H1 (cell line): ENCODE data around the gene POLR3A. TPM values are rescaled to one million over a fixed set of nuclear protein-coding genes. Genes with fewer than 3 reads are reported as not detected.

Experiments
- CTCF ChIA-PET: fragments of 300-600 bp; sonication (Branson Sonifier 250); formaldehyde crosslinking; loops from one replicate; lab custom pipeline; 2021; ENCODE audit not compliant: partially characterized antibody; lab: Charles Lee
- POLR2A ChIA-PET: fragments of 300-600 bp; sonication (Branson Sonifier 250); formaldehyde crosslinking; loops from one replicate; lab custom pipeline; 2021; ENCODE audit warnings: inconsistent platforms; ENCODE audit not compliant: partially characterized antibody; lab: Charles Lee
- DNase-seq, 2 experiments: peaks; one replicate each; pipeline versions ENCODE4 v3.0.0 to v3.0.0-alpha.2; 2010 to 2022; ENCODE audit warnings: low spot score in 2 of 2, low read depth in 1 of 2, mixed read lengths in 1 of 2
- FAIRE-seq: peaks from 2 replicates; lab custom pipeline; 2011; peaks lifted over from hg19 to GRCh38; lab: Jason Lieb, UNC
- H2AFZ ChIP-seq: 2 replicates; pipeline ENCODE4 v1.8.1; 2012; ENCODE audit warnings: low read length, inconsistent platforms
- H2AK5ac ChIP-seq: 2 replicates; pipeline ENCODE4 v1.6.1; 2013; ENCODE audit warnings: low read depth, low read length
- H2BK120ac ChIP-seq: replicated peaks from 2 replicates; pipeline ENCODE3; 2013; ENCODE audit warnings: low read depth, low read length, inconsistent platforms
- H2BK12ac ChIP-seq: 2 replicates; pipeline ENCODE4 v1.6.1; 2013; ENCODE audit warnings: low read depth, low read length
- H2BK15ac ChIP-seq: 2 replicates; pipeline ENCODE4 v1.6.1; 2013; ENCODE audit warnings: low read length
- H2BK20ac ChIP-seq: 2 replicates; pipeline ENCODE4 v1.6.1; 2013; ENCODE audit warnings: low read length
- H2BK5ac ChIP-seq: 2 replicates; pipeline ENCODE4 v1.6.1; 2013; ENCODE audit warnings: low read depth, low read length
- H3K14ac ChIP-seq: 2 replicates; pipeline ENCODE4 v1.6.1; 2013; ENCODE audit warnings: inconsistent platforms; ENCODE audit not compliant: insufficient read length
- H3K18ac ChIP-seq: 2 replicates; pipeline ENCODE4 v1.6.1; 2013; ENCODE audit warnings: low read length; ENCODE audit errors: extremely low read depth
- H3K23ac ChIP-seq: 2 replicates; pipeline ENCODE4 v1.6.1; 2013; ENCODE audit warnings: inconsistent platforms; ENCODE audit not compliant: insufficient read length
- H3K23me2 ChIP-seq: 2 replicates; pipeline ENCODE4 v1.6.1; 2013; ENCODE audit warnings: low read depth, low read length
- H3K27ac ChIP-seq: 2 replicates; pipeline ENCODE4 v1.6.1; 2011; ENCODE audit warnings: low read depth, low read length, inconsistent platforms
- H3K27me3 ChIP-seq, 4 experiments: replicated peaks in 1 of 4; 1 replicate in 1 of 4; 2 replicates in 3 of 4; pipeline versions ENCODE4 v1.6.1 to v1.8.1; 2011 to 2013; ENCODE audit warnings: low read length in 3 of 4, mild to moderate bottlenecking in 3 of 4, inconsistent platforms in 2 of 4, mixed read lengths in 2 of 4, moderate library complexity in 1 of 4; ENCODE audit not compliant: control insufficient read depth in 3 of 4, insufficient read depth in 3 of 4; ENCODE audit errors: extremely low read depth in 1 of 4
- H3K36me3 ChIP-seq, 4 experiments: 2 replicates each; pipeline versions ENCODE4 v1.6.1 to v1.8.1; 2011 to 2013; ENCODE audit warnings: mild to moderate bottlenecking in 4 of 4, low read length in 3 of 4, moderate library complexity in 2 of 4, control low read depth in 1 of 4, inconsistent platforms in 1 of 4; ENCODE audit not compliant: insufficient read depth in 4 of 4, control insufficient read depth in 2 of 4
- H3K4ac ChIP-seq: replicated peaks from 2 replicates; pipeline ENCODE3; 2013; ENCODE audit warnings: low read length, low read depth, mixed read lengths, inconsistent platforms; ENCODE audit not compliant: insufficient read length
- H3K4me1 ChIP-seq, 4 experiments: replicated peaks in 1 of 4; 1 replicate in 1 of 4; 2 replicates in 3 of 4; pipeline versions ENCODE4 v1.6.1 to v1.8.1; 2011 to 2013; ENCODE audit warnings: low read length in 3 of 4, inconsistent platforms in 2 of 4, mixed read lengths in 1 of 4; ENCODE audit not compliant: insufficient read depth in 4 of 4, control insufficient read depth in 3 of 4
- H3K4me2 ChIP-seq, 2 experiments: 2 replicates each; pipeline versions ENCODE4 v1.6.1 to v1.8.1; 2011 to 2013; ENCODE audit warnings: low read depth in 2 of 2, low read length in 2 of 2, control low read depth in 1 of 2, inconsistent platforms in 1 of 2, mild to moderate bottlenecking in 1 of 2; ENCODE audit not compliant: insufficient read depth in 1 of 2
- H3K4me3 ChIP-seq, 4 experiments: fragments of 200-600, 300-600 bp in 1 of 4; sonication (generic), shearing (Covaris generic), sonication (Bioruptor Twin) in 1 of 4; 2 replicates each; pipeline versions ENCODE4 v1.5.1 to v1.8.1; 2011 to 2016; ENCODE audit warnings: low read length in 4 of 4, low read depth in 3 of 4, control low read depth in 2 of 4, inconsistent platforms in 2 of 4, mild to moderate bottlenecking in 2 of 4, mixed read lengths in 1 of 4, moderate library complexity in 1 of 4; ENCODE audit not compliant: insufficient read depth in 2 of 4; ENCODE audit errors: extremely low read depth in 1 of 4
- H3K56ac ChIP-seq: replicated peaks from 2 replicates; pipeline ENCODE3; 2013; ENCODE audit warnings: low read depth, mild to moderate bottlenecking, mixed read lengths, low read length, inconsistent platforms; ENCODE audit not compliant: insufficient read length
- H3K79me1 ChIP-seq: 2 replicates; pipeline ENCODE4 v1.6.1; 2013; ENCODE audit warnings: low read depth, low read length, control low read depth
- H3K79me2 ChIP-seq, 2 experiments: 2 replicates each; pipeline versions ENCODE4 v1.6.1 to v1.8.1; 2012 to 2013; ENCODE audit warnings: low read length in 2 of 2, mild to moderate bottlenecking in 2 of 2, inconsistent platforms in 1 of 2; ENCODE audit not compliant: insufficient read depth in 2 of 2, control insufficient read depth in 1 of 2
- H3K9ac ChIP-seq, 4 experiments: replicated peaks in 1 of 4; 1 replicate in 1 of 4; 2 replicates in 3 of 4; pipeline versions ENCODE4 v1.6.1 to v1.8.1; 2011 to 2013; ENCODE audit warnings: low read depth in 3 of 4, low read length in 3 of 4, control low read depth in 2 of 4, mild to moderate bottlenecking in 2 of 4, moderate library complexity in 2 of 4, inconsistent platforms in 1 of 4; ENCODE audit errors: extremely low read depth in 1 of 4
- H3K9me3 ChIP-seq, 2 experiments: 2 replicates each; pipeline versions ENCODE4 v1.6.1 to v1.8.1; 2012 to 2013; ENCODE audit warnings: mild to moderate bottlenecking in 2 of 2, moderate library complexity in 2 of 2, control low read depth in 1 of 2, inconsistent platforms in 1 of 2, low read depth in 1 of 2, low read length in 1 of 2, mixed read lengths in 1 of 2; ENCODE audit not compliant: insufficient read depth in 2 of 2
- H4K20me1 ChIP-seq, 2 experiments: replicated peaks in 1 of 2; 2 replicates each; pipeline versions ENCODE3 to v1.8.1; 2011 to 2013; ENCODE audit warnings: inconsistent platforms in 2 of 2, low read length in 2 of 2, mild to moderate bottlenecking in 1 of 2; ENCODE audit not compliant: insufficient read depth in 2 of 2, control insufficient read depth in 1 of 2
- H4K5ac ChIP-seq: 2 replicates; pipeline ENCODE4 v1.6.1; 2013; ENCODE audit warnings: low read length, low read depth, mixed read lengths, inconsistent platforms; ENCODE audit not compliant: insufficient read length
- H4K8ac ChIP-seq: 2 replicates; pipeline ENCODE4 v1.8.0; 2013; ENCODE audit warnings: mild to moderate bottlenecking, moderate library complexity, low read length, inconsistent platforms; ENCODE audit not compliant: insufficient read depth; ENCODE audit errors: extremely low read depth
- H4K91ac ChIP-seq: replicated peaks from 2 replicates; pipeline ENCODE3; 2013; ENCODE audit warnings: low read length, mixed read lengths, inconsistent platforms; ENCODE audit not compliant: insufficient read length
- CBX5 ChIP-seq: fragments of 300-800, 300-1000 bp; sonication (generic); IDR thresholded peaks from 2 replicates; pipeline ENCODE4 v1.7.1; 2016; ENCODE audit warnings: antibody characterized with exemption, low read length, low read depth
- CHD2 ChIP-seq: IDR thresholded peaks from 2 replicates; pipeline ENCODE4 v1.6.1; 2012; ENCODE audit warnings: low read length, improper control_type of control experiment
- GABPA ChIP-seq: IDR thresholded peaks from 2 replicates; pipeline ENCODE4 v1.6.1; 2011; ENCODE audit warnings: mild to moderate bottlenecking, low read length, moderate library complexity, borderline replicate concordance; ENCODE audit not compliant: insufficient read depth
- POLR2AphosphoS5 ChIP-seq: IDR thresholded peaks from 2 replicates; pipeline ENCODE4 v1.6.1; 2011; ENCODE audit warnings: low read depth, low read length
- TAF1 ChIP-seq: IDR thresholded peaks from 2 replicates; pipeline ENCODE4 v1.6.1; 2011; ENCODE audit warnings: mild to moderate bottlenecking, low read depth, low read length
- YY1 ChIP-seq: IDR thresholded peaks from 2 replicates; pipeline ENCODE4 v1.6.1; 2011; ENCODE audit warnings: low read depth, mild to moderate bottlenecking, low read length
- ZNF274 ChIP-seq: IDR thresholded peaks from 2 replicates; pipeline ENCODE4 v1.7.0; 2012; ENCODE audit warnings: low read length, borderline replicate concordance; ENCODE audit errors: extremely low read depth
- WGBS, 2 experiments: shearing (Covaris generic) in 1 of 2; methylation state at CpG; one replicate each; pipeline versions ENCODE4 v1.1.6 to v1.1.7; 2013 to 2015; ENCODE audit warnings: low lambda C conversion rate in 2 of 2, mixed read lengths in 2 of 2, inconsistent platforms in 1 of 2, low coverage in 1 of 2, missing lambda C conversion rate in 1 of 2; ENCODE audit not compliant: insufficient replicate concordance in 2 of 2, insufficient coverage in 1 of 2, insufficient read length in 1 of 2; ENCODE audit errors: extremely low coverage in 1 of 2, missing lambda C conversion rate in 1 of 2; 5-methylcytosine and 5-hydroxymethylcytosine counted together
- long read RNA-seq, 2 experiments: library from RNA in 1 of 2; library from capped mRNA in 1 of 2; stranded (forward); transcript quantifications; one replicate each; pipeline ENCODE4 v2.0.0, GENCODE V29; 2021; ENCODE audit warnings: inconsistent platforms in 1 of 2
- polyA minus RNA-seq, 3 experiments: library from RNA; depleted of rRNA, polyadenylated mRNA; stranded (reverse); fragments of >200 nt; gene quantifications; 1 replicate in 2 of 3; 2 replicates in 1 of 3; pipeline ENCODE4 v1.2.3, GENCODE V29; 2011
- polyA plus RNA-seq, 7 experiments: library from polyadenylated mRNA; depleted of rRNA in 3 of 7; stranded (reverse) in 5 of 7; unstranded in 2 of 7; fragments of >200 nt in 5 of 7; fragments of 200-250 nt in 2 of 7; gene quantifications; 1 replicate in 5 of 7; 2 replicates in 1 of 7; 4 replicates in 1 of 7; pipeline versions ENCODE4 v1.2.1 to v1.2.3, GENCODE V29; 2011 to 2013; ENCODE audit warnings: missing spikeins in 2 of 7, mixed read lengths in 2 of 7
- total RNA-seq: library from RNA; stranded (reverse); fragmentation: NEBNext Ultra II Directional; extraction: Animal tissue kit (Norgen Biotek cat#: 25700); gene quantifications from 2 replicates; pipeline ENCODE4 v1.2.1, GENCODE V29; 2021

POLR3A gene
- 35.8 and 38.6 TPM in 2 replicates for total RNA-seq
- polyA plus RNA-seq (2011; rRNA removed) = 10.6 and 11.3 TPM in 2 replicates
- 14.8 TPM for polyA plus RNA-seq (2011; cell fraction: cytosol; rRNA removed)
- polyA plus RNA-seq (2011; cell fraction: nucleus; rRNA removed) = 19.1 TPM
- polyA plus RNA-seq (2012, experiment 1 of 2) = 18.5 to 22.2 TPM (median 21.4 TPM) in 4 replicates
- polyA plus RNA-seq (2012, experiment 2 of 2) = 6.7 TPM
- 16.1 TPM for polyA plus RNA-seq (2013, experiment 1 of 2)
- polyA plus RNA-seq (2013, experiment 2 of 2) = 14.6 TPM
- 49.2 and 56.0 TPM in 2 replicates for polyA minus RNA-seq (2011; rRNA and poly(A)+ RNA removed)
- polyA minus RNA-seq (2011; cell fraction: cytosol; rRNA and poly(A)+ RNA removed) = 26.0 TPM
- polyA minus RNA-seq (2011; cell fraction: nucleus; rRNA and poly(A)+ RNA removed) = 51.1 TPM
- long read RNA-seq, experiment 1, full-length matches to known transcripts = 1 of 30 reads
- long read RNA-seq, experiment 1, partial matches to known transcripts = 18 of 30 reads
- long read RNA-seq, experiment 1, other reads (novel, unspliced or antisense) = 11 of 30 reads
- long read RNA-seq, experiment 2, partial matches to known transcripts = 4 of 4 reads
- long read RNA-seq, experiment 2, other reads (novel, unspliced or antisense) = 0 of 4 reads

- H2AFZ ChIP-seq = peak within 1 kb of the TSS; percentile 92
- FAIRE-seq (no peak), DNase-seq (peak; percentile 89 to 91)
- ChIA-PET POLR2A (interaction anchor here (0.7 to 4.1 kb wide), 6 partner anchors 12 to 966 kb away, joined by 3 to 41 read pairs (median 4); no protein-coding TSS in a partner anchor), CTCF (interaction anchor here (0.6 to 2.8 kb wide), 16 partner anchors 8 to 1240 kb away, joined by 3 to 10 read pairs (median 4); no protein-coding TSS in a partner anchor)
- H2BK20ac ChIP-seq = no peak within 1 kb of the TSS
- H3K27ac ChIP-seq = peak within 1 kb of the TSS; percentile 55; the same call in 1 of the 2 replicates
- H3K23me2 ChIP-seq = peaks cover 8% of the 10 kb centered on the region
- no peaks in the 10 kb centered on the region; a peak in 2 of 7 replicates for H3K27me3 ChIP-seq
- H3K56ac ChIP-seq = peak within 1 kb of the TSS; percentile 88
- peaks cover 15 to 40% of the 10 kb centered on the region in 2 experiments for H3K79me2 ChIP-seq
- H2BK5ac ChIP-seq = peak within 1 kb of the TSS; percentile 92; the same call in 1 of the 2 replicates
- WGBS, 2 experiments = 1% methylated on average over 32 of the region's 35 CpGs; no CpG with 5 or more reads in 1 of the 2 experiments
- H3K23ac ChIP-seq = no peak within 1 kb of the TSS
- no peaks in the 10 kb centered on the region for H3K9me3 ChIP-seq
- peak within 1 kb of the TSS; percentile 66 for H3K4ac ChIP-seq
- peak within 1 kb of the TSS; percentile 82 for H4K5ac ChIP-seq
- H3K79me1 ChIP-seq = peaks cover 9% of the 10 kb centered on the region; the same call in 1 of the 2 replicates
- H2BK120ac ChIP-seq = no peak within 1 kb of the TSS
- no peak within 1 kb of the TSS for H2BK12ac ChIP-seq
- H3K36me3 ChIP-seq = peaks cover 10 to 21% (median 18%) of the 10 kb centered on the region in 4 experiments
- peak within 1 kb of the TSS; percentile 91 for H3K18ac ChIP-seq
- H3K4me3 ChIP-seq = peak within 1 kb of the TSS; percentile 75 to 89 (median 82)
- H2BK15ac ChIP-seq = no peak within 1 kb of the TSS; the same call in 1 of the 2 replicates
- H4K91ac ChIP-seq = peak within 1 kb of the TSS; percentile 79
- no peak within 1 kb of the TSS for H3K14ac ChIP-seq
- H3K4me1 ChIP-seq = no peaks in the 10 kb centered on the region; a peak in 1 of 7 replicates
- no peak within 1 kb of the TSS for H2AK5ac ChIP-seq
- H4K8ac ChIP-seq = peak within 1 kb of the TSS; percentile 83; the same call in 1 of the 2 replicates
- H4K20me1 ChIP-seq = peaks cover 0 to 11% of the 10 kb centered on the region in 2 experiments
- H3K9ac ChIP-seq = peak within 1 kb of the TSS; percentile 61 to 87 (median 72)
- H3K4me2 ChIP-seq = peak within 1 kb of the TSS; percentile 79 to 83
- TF ChIP-seq ZNF274 (no peak), GABPA (peak; percentile 85; the same call in 1 of the 2 replicates), CHD2 (peak; percentile 79), CBX5 (no peak), YY1 (no peak), TAF1 (peak; percentile 74), POLR2AphosphoS5 (peak; percentile 76)
These were observed at the start of gene POLR3A for GRCh38 chr10:78029269-78030226. Gene POLR3A, minus strand, starts transcription at chr10:78029515. Its CDS starts 108 bp downstream, at chr10:78029407.
